Panc1 (cell line): ENCODE data around the gene GNPNAT1. TPM values are rescaled to one million over a fixed set of nuclear protein-coding genes. Genes with fewer than 3 reads are reported as not detected.

Source experiments
- ATAC-seq: fragments of 200-7000 bp; cut with Tn5 transposase; 2 replicates; pipeline ENCODE4 v1.9.1; 2020; ENCODE audit warnings: mild to moderate bottlenecking, moderate library complexity
- BruUV-seq: library from RNA; stranded (reverse); fragments of 400-500 nt; replicated peaks from 2 replicates; lab custom pipeline; 2021; lab: Mats Ljungman, UMichigan
- CTCF ChIA-PET: fragments of 300-600 bp; sonication (Branson Sonifier 250); formaldehyde crosslinking; loops from one replicate; lab custom pipeline; 2022; ENCODE audit warnings: antibody characterized with exemption; lab: Charles Lee
- POLR2A ChIA-PET: fragments of 300-600 bp; sonication (Branson Sonifier 250); formaldehyde crosslinking; loops from one replicate; lab custom pipeline; 2022; ENCODE audit warnings: antibody characterized with exemption; lab: Charles Lee
- DNase-seq: peaks from one replicate; pipeline ENCODE4 v3.0.0-alpha.2; 2010; ENCODE audit warnings: low read depth, low spot score
- H3K27ac ChIP-seq: 2 replicates; pipeline ENCODE4 v1.5.1; 2011; ENCODE audit warnings: mild to moderate bottlenecking, low read length, inconsistent platforms
- H3K27me3 ChIP-seq: fragments of 200-500 bp; sonication (Bioruptor generic); 2 replicates; pipeline ENCODE4 v1.6.0; 2014; ENCODE audit warnings: low read length, inconsistent platforms; ENCODE audit not compliant: control insufficient read depth, insufficient read depth
- H3K36me3 ChIP-seq: fragments of 200-500 bp; sonication (Bioruptor generic); 2 replicates; pipeline ENCODE4 v1.5.1; 2014; ENCODE audit warnings: inconsistent platforms, mild to moderate bottlenecking, low read length, moderate library complexity; ENCODE audit not compliant: control insufficient read depth, insufficient read depth
- H3K4me1 ChIP-seq: 2 replicates; pipeline ENCODE4 v1.5.1; 2011; ENCODE audit warnings: inconsistent platforms, mild to moderate bottlenecking, low read length, moderate library complexity; ENCODE audit not compliant: control insufficient read depth, insufficient read depth
- H3K4me3 ChIP-seq, 2 experiments: 2 replicates each; pipeline ENCODE4 v1.5.1; 2011 to 2012; ENCODE audit warnings: low read depth in 2 of 2, low read length in 2 of 2, mild to moderate bottlenecking in 2 of 2, inconsistent platforms in 1 of 2, moderate library complexity in 1 of 2
- H3K9me3 ChIP-seq: fragments of 200-500 bp; sonication (Bioruptor generic); 2 replicates; pipeline ENCODE4 v1.5.1; 2014; ENCODE audit warnings: low read depth, mild to moderate bottlenecking, inconsistent platforms, low read length, moderate library complexity; ENCODE audit not compliant: control insufficient read depth, insufficient read depth
- CTCF ChIP-seq: fragments of 450-650 bp; IDR thresholded peaks from 2 replicates; pipeline ENCODE4 v1.5.1; 2017; ENCODE audit warnings: mild to moderate bottlenecking
- POLR2AphosphoS5 ChIP-seq: IDR thresholded peaks from 2 replicates; pipeline ENCODE4 v1.6.1; 2012; ENCODE audit warnings: mild to moderate bottlenecking, low read depth, low read length, moderate library complexity
- REST ChIP-seq, 2 experiments: IDR thresholded peaks; 2 replicates each; pipeline ENCODE4 v1.6.1; 2011 to 2012; ENCODE audit warnings: low read depth in 2 of 2, control low read depth in 1 of 2, low read length in 1 of 2, mild to moderate bottlenecking in 1 of 2, moderate library complexity in 1 of 2; ENCODE audit not compliant: insufficient read depth in 1 of 2
- SIN3A ChIP-seq: IDR thresholded peaks from 2 replicates; pipeline ENCODE4 v1.6.1; 2012; ENCODE audit warnings: low read depth, mild to moderate bottlenecking, low read length, moderate library complexity, borderline replicate concordance; ENCODE audit not compliant: insufficient read depth
- TCF7L2 ChIP-seq: IDR thresholded peaks from 2 replicates; pipeline ENCODE4 v1.6.1; 2011; ENCODE audit warnings: mild to moderate bottlenecking, low read depth, low read length, inconsistent platforms
- in situ Hi-C: cut with HindIII; loops from 2 replicates; pipeline ENCODE4 v1.10.0; 2016; ENCODE audit warnings: low sequenced_read_pairs, low pct_unique_long_range_greater_than_20kb
- intact Hi-C: fragments of 100-400 bp; cut with micrococcal nuclease; formaldehyde crosslinking; loops from one replicate; pipeline ENCODE4 v1.10.0; 2022; ENCODE audit not compliant: unreplicated experiment
- total RNA-seq: library from RNA; stranded (reverse); gene quantifications from one replicate; pipeline ENCODE4 v1.2.1, GENCODE V29; 2021; ENCODE audit not compliant: unreplicated experiment

GNPNAT1 gene
- total RNA-seq, 1 experiment from 2014 or later, result 22.2 TPM

- CTCF ChIA-PET, result no interaction called here
- H3K36me3 ChIP-seq, result no peaks in the 10 kb centered on the region
- no peaks in the 10 kb centered on the region for H3K27me3 ChIP-seq
- intact Hi-C loops (loop anchor here (5.0 kb wide), 1 partner anchor 135 kb away; no protein-coding TSS in a partner anchor), in situ Hi-C loops (no loop called here)
- no peak for DNase-seq
- POLR2A ChIA-PET, result no interaction called here
- no peak for ATAC-seq
- no peak overlapping the region for H3K27ac ChIP-seq
- BruUV-seq, result no TSS peak
- no peaks in the 10 kb centered on the region for H3K4me1 ChIP-seq
- TF ChIP-seq POLR2AphosphoS5 (no peak), TCF7L2 (no peak), SIN3A (no peak), CTCF (no peak), REST (IDR thresholded peaks at IDR 0.05; ENCODE audit: insufficient read depth in 1 of 2, low read depth in 2 of 2, low read length in 1 of 2) (no peak)
- no peak overlapping the region for H3K4me3 ChIP-seq
- no peaks in the 10 kb centered on the region for H3K9me3 ChIP-seq
These were observed 36.0 kb upstream of the GNPNAT1 start for GRCh38 chr14:52827426-52827825.

- POLR2A ChIA-PET, result no interaction called here
- ATAC-seq (no peak), DNase-seq (no peak)
- no peaks in the 10 kb centered on the region for H3K27me3 ChIP-seq
- no TSS peak for BruUV-seq
- intact Hi-C loops (loop anchor here (5.0 kb wide), 1 partner anchor 137 kb away; no protein-coding TSS in a partner anchor), in situ Hi-C loops (no loop called here)
- TF ChIP-seq TCF7L2, result no peak
- no peak for TF ChIP-seq POLR2AphosphoS5
- TF ChIP-seq CTCF, result no peak
- no peak for TF ChIP-seq SIN3A
- TF ChIP-seq REST (IDR thresholded peaks at IDR 0.05; ENCODE audit: insufficient read depth in 1 of 2, low read depth in 2 of 2, low read length in 1 of 2), result no peak
- H3K4me1 ChIP-seq, result no peaks in the 10 kb centered on the region
- CTCF ChIA-PET, result interaction anchor here (0.7 to 0.8 kb wide), 2 partner anchors 37 to 136 kb away, joined by 3 to 6 read pairs; no protein-coding TSS in a partner anchor
- H3K27ac ChIP-seq, result no peak overlapping the region
- H3K36me3 ChIP-seq, result no peaks in the 10 kb centered on the region
- H3K9me3 ChIP-seq, result no peaks in the 10 kb centered on the region
- no peak overlapping the region for H3K4me3 ChIP-seq
These were observed 33.7 kb upstream of the GNPNAT1 start for GRCh38 chr14:52825085-52825484.
